Activated CD8-positive, alpha-beta T cell treated with anti-CD3 and anti-CD28 coated beads for 36 hours (primary cell): ENCODE data around the gene ABCG8. TPM values are rescaled to one million over a fixed set of nuclear protein-coding genes. Genes with fewer than 3 reads are reported as not detected.

Experiments used
- ATAC-seq: fragments of 200-7000 bp; cut with Tn5 transposase; one replicate; pipeline ENCODE4 v1.10.0; 2021; ENCODE audit warnings: mild to moderate bottlenecking, moderate library complexity
- CTCF ChIA-PET: fragments of 350-600 bp; sonication (Branson Sonifier 250); formaldehyde crosslinking; loops from one replicate; lab custom pipeline; 2021; ENCODE audit warnings: antibody characterized with exemption; lab: Charles Lee
- POLR2A ChIA-PET: fragments of 350-600 bp; sonication (Branson Sonifier 250); formaldehyde crosslinking; loops from one replicate; lab custom pipeline; 2021; ENCODE audit warnings: antibody characterized with exemption; lab: Charles Lee
- DNase-seq: peaks from one replicate; pipeline ENCODE4 v3.0.0-alpha.2; 2020
- H3K27ac Mint-ChIP-seq: one replicate; pipeline ENCODE4 v1.8.0; 2021; ENCODE audit warnings: mild to moderate bottlenecking, mixed read lengths
- H3K27me3 Mint-ChIP-seq: one replicate; pipeline ENCODE4 v1.8.0; 2021; ENCODE audit warnings: mixed read lengths
- H3K36me3 Mint-ChIP-seq: one replicate; pipeline ENCODE4 v1.8.0; 2021; ENCODE audit warnings: low read depth, mixed read lengths
- H3K4me1 Mint-ChIP-seq: one replicate; pipeline ENCODE4 v1.8.0; 2021; ENCODE audit warnings: low read depth, mixed read lengths
- H3K4me3 Mint-ChIP-seq: one replicate; pipeline ENCODE4 v1.8.0; 2021; ENCODE audit warnings: mild to moderate bottlenecking, moderate library complexity, mixed read lengths
- H3K9me3 Mint-ChIP-seq: one replicate; pipeline ENCODE4 v1.8.0; 2021; ENCODE audit warnings: mixed read lengths
- intact Hi-C: fragments of 100-400 bp; cut with micrococcal nuclease; formaldehyde crosslinking; loops from one replicate; pipeline ENCODE4 v1.10.0; 2022
- total RNA-seq, 2 experiments: library from RNA; stranded (reverse); gene quantifications; one replicate each; pipeline ENCODE4 v1.2.3, GENCODE V29; 2021
- TF ChIP-seq, protein P1 (sequence below): fragments of 200-600 bp; IDR thresholded peaks from one replicate; pipeline ENCODE4 v1.8.0; 2022; ENCODE audit warnings: antibody characterized with exemption, mild to moderate bottlenecking

ABCG8 gene
- total RNA-seq, 2 experiments from 2014 or later, result not detected

DNA sequence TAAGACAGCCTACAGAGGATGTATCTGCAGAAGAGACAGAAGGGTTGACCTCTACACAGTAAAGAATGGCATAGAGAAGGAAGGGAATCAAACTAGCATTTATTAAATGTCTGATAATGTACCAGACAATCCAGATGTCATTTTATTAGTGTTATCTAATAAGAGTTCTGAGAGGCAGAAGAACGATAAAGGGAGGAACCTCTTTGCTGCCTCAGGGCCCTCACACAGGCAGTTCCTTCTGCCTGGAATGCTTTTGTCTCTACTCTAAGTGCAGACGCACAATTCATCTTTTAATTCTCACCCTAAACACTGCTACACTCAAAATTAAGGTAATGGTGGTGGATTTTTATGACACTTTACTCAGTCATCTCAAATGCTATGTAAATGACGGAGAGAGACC lies 92.5 kb downstream of the ABCG8 start:
- ChIA-PET POLR2A (interaction anchor here (1.1 kb wide), 1 partner anchor 8 kb away, joined by 3 read pairs; no protein-coding TSS in a partner anchor), CTCF (no interaction called here)
- DNase-seq (no peak), ATAC-seq (no peak)
- intact Hi-C loops, result no loop called here
- Mint-ChIP-seq H3K36me3 (peaks cover 50% of the 10 kb centered on the region), H3K4me1 (peaks cover 36% of the 10 kb centered on the region), H3K9me3 (no peaks in the 10 kb centered on the region), H3K27ac (no peak overlapping the region), H3K4me3 (no peak overlapping the region), H3K27me3 (no peaks in the 10 kb centered on the region)
- TF ChIP-seq, protein P1, sequence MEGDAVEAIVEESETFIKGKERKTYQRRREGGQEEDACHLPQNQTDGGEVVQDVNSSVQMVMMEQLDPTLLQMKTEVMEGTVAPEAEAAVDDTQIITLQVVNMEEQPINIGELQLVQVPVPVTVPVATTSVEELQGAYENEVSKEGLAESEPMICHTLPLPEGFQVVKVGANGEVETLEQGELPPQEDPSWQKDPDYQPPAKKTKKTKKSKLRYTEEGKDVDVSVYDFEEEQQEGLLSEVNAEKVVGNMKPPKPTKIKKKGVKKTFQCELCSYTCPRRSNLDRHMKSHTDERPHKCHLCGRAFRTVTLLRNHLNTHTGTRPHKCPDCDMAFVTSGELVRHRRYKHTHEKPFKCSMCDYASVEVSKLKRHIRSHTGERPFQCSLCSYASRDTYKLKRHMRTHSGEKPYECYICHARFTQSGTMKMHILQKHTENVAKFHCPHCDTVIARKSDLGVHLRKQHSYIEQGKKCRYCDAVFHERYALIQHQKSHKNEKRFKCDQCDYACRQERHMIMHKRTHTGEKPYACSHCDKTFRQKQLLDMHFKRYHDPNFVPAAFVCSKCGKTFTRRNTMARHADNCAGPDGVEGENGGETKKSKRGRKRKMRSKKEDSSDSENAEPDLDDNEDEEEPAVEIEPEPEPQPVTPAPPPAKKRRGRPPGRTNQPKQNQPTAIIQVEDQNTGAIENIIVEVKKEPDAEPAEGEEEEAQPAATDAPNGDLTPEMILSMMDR, result no peak

Other genes starting within 250 kb of the ABCG8 start
- 10 to 100 TPM; 31.3 to 31.6 TPM for gene THADA, start 242.9 kb upstream of the ABCG8 start, total RNA-seq
- under 1 TPM; 0.43 to 0.56 TPM for gene PLEKHH2, start 201.7 kb upstream of the ABCG8 start, total RNA-seq
- gene C1GALT1C1L, start 162.5 kb upstream of the ABCG8 start, total RNA-seq, result under 1 TPM in 1 of 2 experiments, not detected in 1; 0.36 TPM
- 1 to 10 TPM; 6.3 to 6.9 TPM for gene DYNC2LI1, start 64.9 kb upstream of the ABCG8 start, total RNA-seq
- not detected for gene ABCG5, start 132 bp upstream of the ABCG8 start, total RNA-seq
- 100 to 1,000 TPM; 207 to 225 TPM for gene LRPPRC, start 157.0 kb downstream of the ABCG8 start, total RNA-seq